ENCODE measurements around the gene CPVL.

The CPVL gene

GRCh38 chr7:28958980-28959347, 187.4 kb downstream of the CPVL start:
- no peak for DNase-seq

GRCh38 chr7:28958235-28958979, 187.9 kb downstream of the CPVL start, which contains the start of gene TRIL:
Gene TRIL, minus strand, starts transcription at chr7:28958330. Its CDS starts 284 bp downstream, at chr7:28958046.
- no peak for DNase-seq

- DNase-seq = no peak
These were observed 188.5 kb downstream of the CPVL start for GRCh38 chr7:28957751-28958234.

- DNase-seq = no peak
These were observed 189.1 kb downstream of the CPVL start for GRCh38 chr7:28957064-28957750.

GRCh38 chr7:28956608-28957063, 189.7 kb downstream of the CPVL start:
- no peak for DNase-seq

GRCh38 chr7:28955718-28956607, 190.4 kb downstream of the CPVL start:
- no peak for DNase-seq

- no peak for DNase-seq
These were observed 191.0 kb downstream of the CPVL start for GRCh38 chr7:28955356-28955717.

- DNase-seq = no peak
These were observed 191.4 kb downstream of the CPVL start for GRCh38 chr7:28954946-28955345.

- DNase-seq = no peak
These were observed 191.9 kb downstream of the CPVL start for GRCh38 chr7:28954471-28954870.

GRCh38 chr7:28953633-28954032, 192.7 kb downstream of the CPVL start:
- no peak for DNase-seq
